OCI-M2 (cell line): ENCODE data around the gene CANX.

Experiments used
- DNase-seq: peaks from one replicate; lab custom pipeline; 2025; ENCODE audit not compliant: unreplicated experiment; lab: John Stamatoyannopoulos, UW

Gene CANX

GRCh38 chr5:179773686-179774040 is 74.9 kb downstream of the CANX start:
- DNase-seq: no peak

DNA sequence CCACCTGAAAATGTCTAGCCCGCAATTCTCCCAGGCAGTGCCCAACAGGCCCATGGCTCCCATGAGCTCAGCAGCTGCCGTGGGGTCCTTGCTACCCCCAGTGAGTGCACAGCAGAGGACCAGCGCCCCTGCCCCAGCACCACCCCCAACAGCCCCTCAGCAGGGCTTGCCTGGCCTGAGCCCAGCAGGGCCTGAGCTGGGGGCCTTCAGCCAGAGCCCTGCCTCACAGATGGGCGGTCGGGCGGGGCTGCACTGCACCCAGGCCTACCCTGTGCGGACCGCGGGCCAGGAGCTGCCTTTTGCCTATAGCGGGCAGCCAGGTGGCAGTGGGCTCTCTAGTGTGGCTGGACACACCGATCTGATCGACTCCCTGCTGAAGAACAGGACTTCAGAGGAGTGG is 75.7 kb downstream of the CANX start:
- no peak for DNase-seq

DNA sequence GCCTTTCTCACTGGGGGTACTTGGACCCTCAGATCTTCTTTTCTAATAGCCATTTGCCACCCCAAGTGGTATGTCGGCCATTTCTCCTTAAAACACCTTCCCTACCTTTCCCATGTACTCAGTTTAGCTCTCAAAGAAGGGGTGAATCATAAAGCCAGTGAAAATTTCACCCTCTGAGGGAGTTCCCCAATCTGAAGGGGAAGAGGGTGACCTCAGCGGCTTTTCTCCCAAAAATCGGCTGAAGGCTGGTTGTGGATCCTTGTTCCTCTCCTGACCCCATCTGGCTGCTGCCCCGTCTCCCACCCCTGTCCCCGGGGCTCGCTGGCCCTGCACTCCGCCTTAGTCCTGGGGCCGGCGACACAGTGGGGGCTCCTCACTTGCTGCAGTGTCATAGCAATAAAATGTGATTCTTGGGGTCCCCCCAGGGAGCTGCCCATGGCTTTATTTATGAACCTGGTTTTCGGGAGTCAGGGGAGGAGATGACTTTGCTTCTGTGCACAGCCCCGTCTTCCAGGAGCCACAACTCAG is 77.7 kb downstream of the CANX start:
- no peak for DNase-seq

GRCh38 chr5:179777456-179777855 is 78.7 kb downstream of the CANX start:
- no peak for DNase-seq

GRCh38 chr5:179777909-179778308 is 79.1 kb downstream of the CANX start:
- DNase-seq: no peak

- no peak for DNase-seq
Observed at GRCh38 chr5:179778591-179778990, 79.8 kb downstream of the CANX start.

DNA sequence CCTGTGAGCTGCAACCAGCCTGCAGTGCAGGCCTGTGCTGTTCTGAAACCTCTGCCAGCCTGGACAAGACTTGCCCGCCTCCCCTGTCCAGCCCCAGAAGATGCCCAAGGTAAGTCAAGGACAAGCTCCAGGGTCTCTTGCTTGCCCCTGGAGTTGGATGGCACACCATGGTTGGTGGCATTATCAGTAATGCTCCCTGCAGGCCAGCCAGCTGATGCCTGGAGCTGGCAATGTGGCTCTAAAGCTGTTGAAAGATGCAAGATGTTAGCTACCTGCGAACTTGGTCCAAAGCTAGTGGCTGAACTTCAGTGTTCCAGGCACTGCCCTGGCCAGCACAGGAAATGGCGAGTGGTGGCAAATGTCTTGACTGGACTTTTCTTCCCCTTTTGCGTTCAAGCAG is 81.1 kb downstream of the CANX start:
- no peak for DNase-seq

DNA sequence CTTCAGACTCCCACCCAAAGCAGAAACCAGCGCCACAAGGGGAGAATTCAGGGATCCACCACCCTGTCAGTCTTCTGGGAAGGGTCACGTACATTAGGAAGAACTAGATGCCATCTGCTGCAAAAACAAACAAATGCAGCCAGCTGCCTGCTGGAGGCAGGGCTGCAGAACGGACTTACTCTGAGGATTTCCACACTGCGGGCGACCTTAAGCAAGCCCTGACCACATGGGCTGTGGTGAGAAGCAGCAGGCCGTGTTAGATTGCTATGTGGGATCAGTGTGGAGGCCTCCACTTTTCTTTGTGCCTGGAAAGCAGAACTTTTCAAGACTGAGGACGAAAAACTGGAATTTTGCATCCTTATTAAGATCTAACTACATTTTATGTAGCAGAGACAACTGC is 81.6 kb downstream of the CANX start:
- DNase-seq: no peak
